Stimulated activated CD4-positive, alpha-beta T cell treated with anti-CD3 and anti-CD28 coated beads, Interleukin-15, amount 100 ng/mL, for 24 hours (primary cell): ENCODE data around the gene TTLL3.
"Not testable (repeated sequence)": the region's sequence is repeated elsewhere in the genome, so short reads cannot be mapped to it uniquely, and the experiment has no call there.

Experiments used
- DNase-seq: peaks from one replicate; pipeline ENCODE4 v3.0.0-alpha.2; 2020

TTLL3 gene

GRCh38 chr3:9875448-9875847 is 65.4 kb downstream of the TTLL3 start:
- no peak for DNase-seq

- not testable (repeated sequence) for DNase-seq
Observed at GRCh38 chr3:9876255-9876654, 66.2 kb downstream of the TTLL3 start.

GRCh38 chr3:9876991-9877390 is 66.9 kb downstream of the TTLL3 start:
- DNase-seq: no peak

- no peak for DNase-seq
Observed at GRCh38 chr3:9878700-9879099, 68.6 kb downstream of the TTLL3 start.

GRCh38 chr3:9879830-9880549 is 69.9 kb downstream of the TTLL3 start, which contains the start of gene CIDEC:
CIDEC (minus strand) TSS chr3:9880253; CDS start chr3:9878486, 1,767 bp downstream.
- no peak for DNase-seq

- DNase-seq: no peak
Observed at GRCh38 chr3:9881441-9881840, 71.4 kb downstream of the TTLL3 start.

GRCh38 chr3:9883706-9884554 is 73.9 kb downstream of the TTLL3 start:
- no peak for DNase-seq

GRCh38 chr3:9884555-9885165 is 74.6 kb downstream of the TTLL3 start:
- DNase-seq: no peak
